GM23338 (cell line): ENCODE data around the gene BICC1. TPM values are rescaled to one million over a fixed set of nuclear protein-coding genes. Genes with fewer than 3 reads are reported as not detected.

Source experiments
- ATAC-seq: fragments of 200-7000 bp; cut with Tn5 transposase; 3 replicates; pipeline ENCODE4 v1.9.1; 2020
- DNase-seq: peaks from one replicate; pipeline ENCODE4 v3.0.0-alpha.2; 2015; ENCODE audit warnings: low spot score
- H2AFZ ChIP-seq: fragments of 200-600 bp; sonication (generic); 2 replicates; pipeline ENCODE4 v1.8.0; 2016; ENCODE audit warnings: antibody characterized with exemption, mild to moderate bottlenecking, moderate library complexity
- H3F3A ChIP-seq: fragments of 200-600 bp; sonication (generic); replicated peaks from 2 replicates; pipeline ENCODE4 v1.8.0; 2017; ENCODE audit warnings: antibody characterized with exemption, mixed run types, low read depth
- H3K27ac ChIP-seq: fragments of 200-600 bp; sonication (generic); 2 replicates; pipeline ENCODE4 v1.6.1; 2016; ENCODE audit warnings: low read depth
- H3K27me3 ChIP-seq: fragments of 200-600 bp; sonication (generic); 2 replicates; pipeline ENCODE4 v1.8.0; 2016; ENCODE audit warnings: mild to moderate bottlenecking, mixed run types, moderate library complexity; ENCODE audit not compliant: insufficient read depth
- H3K36me3 ChIP-seq: fragments of 200-600 bp; sonication (generic); 2 replicates; pipeline ENCODE4 v1.8.0; 2016; ENCODE audit warnings: mild to moderate bottlenecking; ENCODE audit not compliant: insufficient read depth
- H3K4me1 ChIP-seq: fragments of 200-600 bp; sonication (generic); 2 replicates; pipeline ENCODE4 v1.8.0; 2016; ENCODE audit warnings: mild to moderate bottlenecking, moderate library complexity; ENCODE audit not compliant: insufficient read depth
- H3K4me2 ChIP-seq: fragments of 200-600 bp; sonication (generic); 2 replicates; pipeline ENCODE4 v1.7.1; 2017; ENCODE audit warnings: mixed run types
- H3K4me3 ChIP-seq: fragments of 200-600 bp; sonication (generic); 2 replicates; pipeline ENCODE4 v1.6.1; 2016; ENCODE audit warnings: mixed run types
- H3K79me2 ChIP-seq: fragments of 200-600 bp; sonication (generic); replicated peaks from 2 replicates; pipeline ENCODE4 v1.8.0; 2017; ENCODE audit warnings: mild to moderate bottlenecking; ENCODE audit not compliant: insufficient read depth
- H3K9me2 ChIP-seq: fragments of 200-600 bp; sonication (generic); 2 replicates; pipeline ENCODE4 v1.8.0; 2017; ENCODE audit not compliant: insufficient read depth
- H4K20me1 ChIP-seq: fragments of 200-600 bp; sonication (generic); replicated peaks from 2 replicates; pipeline ENCODE4 v1.8.0; 2017; ENCODE audit warnings: mild to moderate bottlenecking; ENCODE audit not compliant: insufficient read depth
- H3K27ac Mint-ChIP-seq: 2 replicates; pipeline ENCODE4 v1.8.0; 2020; ENCODE audit warnings: inconsistent platforms, mild to moderate bottlenecking, moderate library complexity, mixed read lengths
- H3K27me3 Mint-ChIP-seq: 3 replicates; pipeline ENCODE4 v1.8.0; 2022; ENCODE audit warnings: low read depth, mild to moderate bottlenecking, moderate library complexity, mixed read lengths, inconsistent platforms; ENCODE audit not compliant: insufficient read depth, poor library complexity
- H3K36me3 Mint-ChIP-seq: 3 replicates; pipeline ENCODE4 v1.8.0; 2021; ENCODE audit warnings: low read depth, mild to moderate bottlenecking, inconsistent platforms, moderate library complexity, mixed read lengths
- H3K4me1 Mint-ChIP-seq: 3 replicates; pipeline ENCODE4 v1.8.0; 2020; ENCODE audit warnings: mild to moderate bottlenecking, inconsistent platforms, mixed read lengths
- H3K4me3 Mint-ChIP-seq: 3 replicates; pipeline ENCODE4 v1.8.0; 2021; ENCODE audit warnings: moderate library complexity, mild to moderate bottlenecking, inconsistent platforms, mixed read lengths
- H3K9me3 Mint-ChIP-seq: 3 replicates; pipeline ENCODE4 v1.8.0; 2020; ENCODE audit warnings: moderate library complexity, mild to moderate bottlenecking, inconsistent platforms, mixed read lengths
- CREB1 ChIP-seq: fragments of 250-450 bp; sonication (Bioruptor Pico); IDR thresholded peaks from 2 replicates; pipeline ENCODE4 v1.5.0; 2020; ENCODE audit warnings: low read depth, mild to moderate bottlenecking, moderate library complexity
- EZH2 ChIP-seq: fragments of 200-600 bp; sonication (generic); IDR thresholded peaks from one replicate; pipeline ENCODE4 v1.8.0; 2017; ENCODE audit warnings: antibody characterized with exemption, mild to moderate bottlenecking, low read depth; ENCODE audit not compliant: unreplicated experiment
- EZH2phosphoT487 ChIP-seq: fragments of 200-600 bp; sonication (generic); IDR thresholded peaks from one replicate; pipeline ENCODE4 v1.8.1; 2018; ENCODE audit warnings: antibody characterized with exemption; ENCODE audit not compliant: unreplicated experiment
- JUNB ChIP-seq: IDR thresholded peaks from one replicate; pipeline ENCODE4 v1.6.1; 2016; ENCODE audit warnings: antibody characterized with exemption; ENCODE audit not compliant: unreplicated experiment
- NANOG ChIP-seq: IDR thresholded peaks from 2 replicates; pipeline ENCODE4 v1.6.1; 2016; ENCODE audit warnings: antibody characterized with exemption, borderline replicate concordance
- POLR2AphosphoS5 ChIP-seq: IDR thresholded peaks from 2 replicates; pipeline ENCODE4 v1.6.1; 2016; ENCODE audit warnings: antibody characterized with exemption, low read depth
- STAT1 ChIP-seq: IDR thresholded peaks from one replicate; pipeline ENCODE4 v1.6.1; 2016; ENCODE audit warnings: antibody characterized with exemption; ENCODE audit not compliant: unreplicated experiment
- ZNF114 ChIP-seq: fragments of 250-450 bp; sonication (Bioruptor Pico); IDR thresholded peaks from 2 replicates; pipeline ENCODE4 v1.5.0; 2020; ENCODE audit warnings: mild to moderate bottlenecking, moderate library complexity
- ZNF331 ChIP-seq: fragments of 250-450 bp; sonication (Bioruptor Pico); IDR thresholded peaks from 2 replicates; pipeline ENCODE4 v1.5.0; 2020; ENCODE audit warnings: low read depth, mild to moderate bottlenecking, moderate library complexity
- polyA plus RNA-seq: library from polyadenylated mRNA; unstranded; fragments of >200 nt; fragmentation: Nextera tagmentation; extraction: Ambion mirVana; gene quantifications from 2 replicates; pipeline ENCODE4 v1.2.1, GENCODE V29; 2016
- total RNA-seq: library from RNA; depleted of rRNA; stranded (reverse); fragments of >200 nt; shearing (Covaris generic); gene quantifications from 2 replicates; pipeline ENCODE4 v1.2.3, GENCODE V29; 2014
- TF ChIP-seq, protein P1 (sequence below): IDR thresholded peaks from 2 replicates; pipeline ENCODE4 v1.6.1; 2016; ENCODE audit warnings: antibody characterized with exemption
- TF ChIP-seq, protein P2 (sequence below), 2 experiments: fragments of 200-600 bp in 1 of 2; sonication (generic) in 1 of 2; conservative IDR thresholded peaks; 2 replicates each; pipeline versions ENCODE4 v1.5.1 to v1.6.1; 2016 to 2017; ENCODE audit warnings: antibody characterized with exemption in 2 of 2, low read depth in 2 of 2, mild to moderate bottlenecking in 2 of 2, moderate library complexity in 1 of 2
- TF ChIP-seq, protein P3 (sequence below): IDR thresholded peaks from one replicate; pipeline ENCODE4 v1.6.1; 2018; ENCODE audit warnings: antibody characterized with exemption; ENCODE audit not compliant: unreplicated experiment
- TF ChIP-seq, protein P4 (sequence below): fragments of 250-450 bp; sonication (Bioruptor Pico); IDR thresholded peaks from 2 replicates; pipeline ENCODE4 v1.5.0; 2020; ENCODE audit warnings: mild to moderate bottlenecking, moderate library complexity

The BICC1 gene
- total and polyA plus RNA-seq, 2 experiments from 2014 or later, result 1.3 to 2.2 TPM

DNA sequence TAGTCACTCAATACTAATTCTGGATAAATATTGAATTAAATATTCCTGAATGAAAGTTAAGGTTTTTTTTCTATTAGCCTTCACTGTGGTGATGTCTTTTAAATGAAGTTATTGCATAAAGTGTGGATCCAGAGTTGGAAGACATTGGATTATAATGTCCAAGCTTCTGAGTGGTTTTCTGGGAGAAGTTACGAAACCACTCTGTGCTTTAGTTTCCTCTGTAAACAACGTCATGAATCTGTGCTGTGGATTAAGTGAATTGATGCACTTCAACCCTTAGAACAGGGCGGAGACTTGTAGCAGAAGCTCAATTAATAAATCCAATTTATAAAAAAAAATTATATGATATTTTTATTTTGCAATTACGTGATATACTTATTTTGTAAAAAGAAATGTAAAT lies 271.7 kb downstream of the BICC1 start:
- H3F3A ChIP-seq, result no peaks in the 10 kb centered on the region
- no peak overlapping the region for H3K4me2 ChIP-seq
- H2AFZ ChIP-seq, result no peak overlapping the region
- H3K79me2 ChIP-seq, result no peaks in the 10 kb centered on the region
- H3K4me1 ChIP-seq, result no peaks in the 10 kb centered on the region
- no peak overlapping the region for H3K27ac ChIP-seq
- no peaks in the 10 kb centered on the region for H4K20me1 ChIP-seq
- H3K27me3 ChIP-seq, result no peaks in the 10 kb centered on the region
- H3K36me3 ChIP-seq, result no peaks in the 10 kb centered on the region
- DNase-seq (no peak), ATAC-seq (no peak)
- no peaks in the 10 kb centered on the region for H3K36me3 Mint-ChIP-seq
- TF ChIP-seq CREB1 (CRISPR knock-in tag), result no peak
- no peak for TF ChIP-seq ZNF114 (CRISPR knock-in tag)
- TF ChIP-seq, protein P1, sequence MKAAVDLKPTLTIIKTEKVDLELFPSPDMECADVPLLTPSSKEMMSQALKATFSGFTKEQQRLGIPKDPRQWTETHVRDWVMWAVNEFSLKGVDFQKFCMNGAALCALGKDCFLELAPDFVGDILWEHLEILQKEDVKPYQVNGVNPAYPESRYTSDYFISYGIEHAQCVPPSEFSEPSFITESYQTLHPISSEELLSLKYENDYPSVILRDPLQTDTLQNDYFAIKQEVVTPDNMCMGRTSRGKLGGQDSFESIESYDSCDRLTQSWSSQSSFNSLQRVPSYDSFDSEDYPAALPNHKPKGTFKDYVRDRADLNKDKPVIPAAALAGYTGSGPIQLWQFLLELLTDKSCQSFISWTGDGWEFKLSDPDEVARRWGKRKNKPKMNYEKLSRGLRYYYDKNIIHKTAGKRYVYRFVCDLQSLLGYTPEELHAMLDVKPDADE, result no peak
- no peak for TF ChIP-seq EZH2phosphoT487
- TF ChIP-seq ZNF331 (CRISPR knock-in tag), result no peak
- no peak for TF ChIP-seq EZH2
- no peak for TF ChIP-seq STAT1
- TF ChIP-seq JUNB, result no peak
- no peak for TF ChIP-seq NANOG
- TF ChIP-seq, protein P2, sequence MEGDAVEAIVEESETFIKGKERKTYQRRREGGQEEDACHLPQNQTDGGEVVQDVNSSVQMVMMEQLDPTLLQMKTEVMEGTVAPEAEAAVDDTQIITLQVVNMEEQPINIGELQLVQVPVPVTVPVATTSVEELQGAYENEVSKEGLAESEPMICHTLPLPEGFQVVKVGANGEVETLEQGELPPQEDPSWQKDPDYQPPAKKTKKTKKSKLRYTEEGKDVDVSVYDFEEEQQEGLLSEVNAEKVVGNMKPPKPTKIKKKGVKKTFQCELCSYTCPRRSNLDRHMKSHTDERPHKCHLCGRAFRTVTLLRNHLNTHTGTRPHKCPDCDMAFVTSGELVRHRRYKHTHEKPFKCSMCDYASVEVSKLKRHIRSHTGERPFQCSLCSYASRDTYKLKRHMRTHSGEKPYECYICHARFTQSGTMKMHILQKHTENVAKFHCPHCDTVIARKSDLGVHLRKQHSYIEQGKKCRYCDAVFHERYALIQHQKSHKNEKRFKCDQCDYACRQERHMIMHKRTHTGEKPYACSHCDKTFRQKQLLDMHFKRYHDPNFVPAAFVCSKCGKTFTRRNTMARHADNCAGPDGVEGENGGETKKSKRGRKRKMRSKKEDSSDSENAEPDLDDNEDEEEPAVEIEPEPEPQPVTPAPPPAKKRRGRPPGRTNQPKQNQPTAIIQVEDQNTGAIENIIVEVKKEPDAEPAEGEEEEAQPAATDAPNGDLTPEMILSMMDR (conservative IDR thresholded peaks at IDR 0.05; ENCODE audit: low read depth in 2 of 2), result no peak
- no peak for TF ChIP-seq POLR2AphosphoS5
- TF ChIP-seq, protein P3, sequence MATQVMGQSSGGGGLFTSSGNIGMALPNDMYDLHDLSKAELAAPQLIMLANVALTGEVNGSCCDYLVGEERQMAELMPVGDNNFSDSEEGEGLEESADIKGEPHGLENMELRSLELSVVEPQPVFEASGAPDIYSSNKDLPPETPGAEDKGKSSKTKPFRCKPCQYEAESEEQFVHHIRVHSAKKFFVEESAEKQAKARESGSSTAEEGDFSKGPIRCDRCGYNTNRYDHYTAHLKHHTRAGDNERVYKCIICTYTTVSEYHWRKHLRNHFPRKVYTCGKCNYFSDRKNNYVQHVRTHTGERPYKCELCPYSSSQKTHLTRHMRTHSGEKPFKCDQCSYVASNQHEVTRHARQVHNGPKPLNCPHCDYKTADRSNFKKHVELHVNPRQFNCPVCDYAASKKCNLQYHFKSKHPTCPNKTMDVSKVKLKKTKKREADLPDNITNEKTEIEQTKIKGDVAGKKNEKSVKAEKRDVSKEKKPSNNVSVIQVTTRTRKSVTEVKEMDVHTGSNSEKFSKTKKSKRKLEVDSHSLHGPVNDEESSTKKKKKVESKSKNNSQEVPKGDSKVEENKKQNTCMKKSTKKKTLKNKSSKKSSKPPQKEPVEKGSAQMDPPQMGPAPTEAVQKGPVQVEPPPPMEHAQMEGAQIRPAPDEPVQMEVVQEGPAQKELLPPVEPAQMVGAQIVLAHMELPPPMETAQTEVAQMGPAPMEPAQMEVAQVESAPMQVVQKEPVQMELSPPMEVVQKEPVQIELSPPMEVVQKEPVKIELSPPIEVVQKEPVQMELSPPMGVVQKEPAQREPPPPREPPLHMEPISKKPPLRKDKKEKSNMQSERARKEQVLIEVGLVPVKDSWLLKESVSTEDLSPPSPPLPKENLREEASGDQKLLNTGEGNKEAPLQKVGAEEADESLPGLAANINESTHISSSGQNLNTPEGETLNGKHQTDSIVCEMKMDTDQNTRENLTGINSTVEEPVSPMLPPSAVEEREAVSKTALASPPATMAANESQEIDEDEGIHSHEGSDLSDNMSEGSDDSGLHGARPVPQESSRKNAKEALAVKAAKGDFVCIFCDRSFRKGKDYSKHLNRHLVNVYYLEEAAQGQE, result no peak
- TF ChIP-seq, protein P4, sequence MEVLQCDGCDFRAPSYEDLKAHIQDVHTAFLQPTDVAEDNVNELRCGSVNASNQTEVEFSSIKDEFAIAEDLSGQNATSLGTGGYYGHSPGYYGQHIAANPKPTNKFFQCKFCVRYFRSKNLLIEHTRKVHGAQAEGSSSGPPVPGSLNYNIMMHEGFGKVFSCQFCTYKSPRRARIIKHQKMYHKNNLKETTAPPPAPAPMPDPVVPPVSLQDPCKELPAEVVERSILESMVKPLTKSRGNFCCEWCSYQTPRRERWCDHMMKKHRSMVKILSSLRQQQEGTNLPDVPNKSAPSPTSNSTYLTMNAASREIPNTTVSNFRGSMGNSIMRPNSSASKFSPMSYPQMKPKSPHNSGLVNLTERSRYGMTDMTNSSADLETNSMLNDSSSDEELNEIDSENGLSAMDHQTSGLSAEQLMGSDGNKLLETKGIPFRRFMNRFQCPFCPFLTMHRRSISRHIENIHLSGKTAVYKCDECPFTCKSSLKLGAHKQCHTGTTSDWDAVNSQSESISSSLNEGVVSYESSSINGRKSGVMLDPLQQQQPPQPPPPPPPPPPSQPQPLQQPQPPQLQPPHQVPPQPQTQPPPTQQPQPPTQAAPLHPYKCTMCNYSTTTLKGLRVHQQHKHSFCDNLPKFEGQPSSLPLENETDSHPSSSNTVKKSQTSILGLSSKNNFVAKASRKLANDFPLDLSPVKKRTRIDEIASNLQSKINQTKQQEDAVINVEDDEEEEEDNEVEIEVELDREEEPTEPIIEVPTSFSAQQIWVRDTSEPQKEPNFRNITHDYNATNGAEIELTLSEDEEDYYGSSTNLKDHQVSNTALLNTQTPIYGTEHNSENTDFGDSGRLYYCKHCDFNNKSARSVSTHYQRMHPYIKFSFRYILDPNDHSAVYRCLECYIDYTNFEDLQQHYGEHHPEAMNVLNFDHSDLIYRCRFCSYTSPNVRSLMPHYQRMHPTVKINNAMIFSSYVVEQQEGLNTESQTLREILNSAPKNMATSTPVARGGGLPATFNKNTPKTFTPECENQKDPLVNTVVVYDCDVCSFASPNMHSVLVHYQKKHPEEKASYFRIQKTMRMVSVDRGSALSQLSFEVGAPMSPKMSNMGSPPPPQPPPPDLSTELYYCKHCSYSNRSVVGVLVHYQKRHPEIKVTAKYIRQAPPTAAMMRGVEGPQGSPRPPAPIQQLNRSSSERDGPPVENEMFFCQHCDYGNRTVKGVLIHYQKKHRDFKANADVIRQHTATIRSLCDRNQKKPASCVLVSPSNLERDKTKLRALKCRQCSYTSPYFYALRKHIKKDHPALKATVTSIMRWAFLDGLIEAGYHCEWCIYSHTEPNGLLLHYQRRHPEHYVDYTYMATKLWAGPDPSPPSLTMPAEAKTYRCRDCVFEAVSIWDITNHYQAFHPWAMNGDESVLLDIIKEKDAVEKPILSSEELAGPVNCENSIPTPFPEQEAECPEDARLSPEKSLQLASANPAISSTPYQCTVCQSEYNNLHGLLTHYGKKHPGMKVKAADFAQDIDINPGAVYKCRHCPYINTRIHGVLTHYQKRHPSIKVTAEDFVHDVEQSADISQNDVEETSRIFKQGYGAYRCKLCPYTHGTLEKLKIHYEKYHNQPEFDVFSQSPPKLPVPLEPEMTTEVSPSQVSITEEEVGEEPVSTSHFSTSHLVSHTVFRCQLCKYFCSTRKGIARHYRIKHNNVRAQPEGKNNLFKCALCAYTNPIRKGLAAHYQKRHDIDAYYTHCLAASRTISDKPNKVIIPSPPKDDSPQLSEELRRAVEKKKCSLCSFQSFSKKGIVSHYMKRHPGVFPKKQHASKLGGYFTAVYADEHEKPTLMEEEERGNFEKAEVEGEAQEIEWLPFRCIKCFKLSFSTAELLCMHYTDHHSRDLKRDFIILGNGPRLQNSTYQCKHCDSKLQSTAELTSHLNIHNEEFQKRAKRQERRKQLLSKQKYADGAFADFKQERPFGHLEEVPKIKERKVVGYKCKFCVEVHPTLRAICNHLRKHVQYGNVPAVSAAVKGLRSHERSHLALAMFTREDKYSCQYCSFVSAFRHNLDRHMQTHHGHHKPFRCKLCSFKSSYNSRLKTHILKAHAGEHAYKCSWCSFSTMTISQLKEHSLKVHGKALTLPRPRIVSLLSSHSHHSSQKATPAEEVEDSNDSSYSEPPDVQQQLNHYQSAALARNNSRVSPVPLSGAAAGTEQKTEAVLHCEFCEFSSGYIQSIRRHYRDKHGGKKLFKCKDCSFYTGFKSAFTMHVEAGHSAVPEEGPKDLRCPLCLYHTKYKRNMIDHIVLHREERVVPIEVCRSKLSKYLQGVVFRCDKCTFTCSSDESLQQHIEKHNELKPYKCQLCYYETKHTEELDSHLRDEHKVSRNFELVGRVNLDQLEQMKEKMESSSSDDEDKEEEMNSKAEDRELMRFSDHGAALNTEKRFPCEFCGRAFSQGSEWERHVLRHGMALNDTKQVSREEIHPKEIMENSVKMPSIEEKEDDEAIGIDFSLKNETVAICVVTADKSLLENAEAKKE (CRISPR knock-in tag), result no peak
- H3K27ac Mint-ChIP-seq, result no peak overlapping the region
- no peaks in the 10 kb centered on the region for H3K9me2 ChIP-seq
- H3K4me3 ChIP-seq, result no peak overlapping the region
- no peaks in the 10 kb centered on the region for H3K27me3 Mint-ChIP-seq
- no peak overlapping the region for H3K4me3 Mint-ChIP-seq
- H3K4me1 Mint-ChIP-seq, result no peaks in the 10 kb centered on the region
- H3K9me3 Mint-ChIP-seq, result no peaks in the 10 kb centered on the region
